B cell (primary cell): ENCODE results near the gene PRLH.

Experiments
- EZH2 ChIP-seq: IDR thresholded peaks from 2 replicates; pipeline ENCODE4 v1.6.1; 2012; ENCODE audit warnings: borderline replicate concordance, low read depth, mild to moderate bottlenecking, moderate library complexity, low read length; ENCODE audit not compliant: insufficient read depth, poor library complexity, severe bottlenecking
- TF ChIP-seq, protein P1 (sequence below): fragments of 200-600 bp; IDR thresholded peaks from one replicate; pipeline ENCODE4 v1.8.0; 2022; ENCODE audit warnings: antibody characterized with exemption, mild to moderate bottlenecking

GRCh38 chr2:237519506-237520245, 46.7 kb upstream of the PRLH start:
- TF ChIP-seq, protein P1, sequence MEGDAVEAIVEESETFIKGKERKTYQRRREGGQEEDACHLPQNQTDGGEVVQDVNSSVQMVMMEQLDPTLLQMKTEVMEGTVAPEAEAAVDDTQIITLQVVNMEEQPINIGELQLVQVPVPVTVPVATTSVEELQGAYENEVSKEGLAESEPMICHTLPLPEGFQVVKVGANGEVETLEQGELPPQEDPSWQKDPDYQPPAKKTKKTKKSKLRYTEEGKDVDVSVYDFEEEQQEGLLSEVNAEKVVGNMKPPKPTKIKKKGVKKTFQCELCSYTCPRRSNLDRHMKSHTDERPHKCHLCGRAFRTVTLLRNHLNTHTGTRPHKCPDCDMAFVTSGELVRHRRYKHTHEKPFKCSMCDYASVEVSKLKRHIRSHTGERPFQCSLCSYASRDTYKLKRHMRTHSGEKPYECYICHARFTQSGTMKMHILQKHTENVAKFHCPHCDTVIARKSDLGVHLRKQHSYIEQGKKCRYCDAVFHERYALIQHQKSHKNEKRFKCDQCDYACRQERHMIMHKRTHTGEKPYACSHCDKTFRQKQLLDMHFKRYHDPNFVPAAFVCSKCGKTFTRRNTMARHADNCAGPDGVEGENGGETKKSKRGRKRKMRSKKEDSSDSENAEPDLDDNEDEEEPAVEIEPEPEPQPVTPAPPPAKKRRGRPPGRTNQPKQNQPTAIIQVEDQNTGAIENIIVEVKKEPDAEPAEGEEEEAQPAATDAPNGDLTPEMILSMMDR: no peak
- no peak for TF ChIP-seq EZH2
